NK-92 treated with Interleukin-12 subunit alpha and Interleukin-12 subunit beta, amount 100 ng/mL, for 24 hours (cell line): Measurements from ENCODE around the gene MRTFB.

Experiments used
- DNase-seq: peaks from one replicate; lab custom pipeline; 2025; lab: John Stamatoyannopoulos, UW

Gene MRTFB

GRCh38 chr16:14063618-14064581 lies 7.2 kb upstream of the MRTFB start:
- DNase-seq, result no peak

GRCh38 chr16:14069818-14070217 lies 1.3 kb upstream of the MRTFB start:
- no peak for DNase-seq

DNA sequence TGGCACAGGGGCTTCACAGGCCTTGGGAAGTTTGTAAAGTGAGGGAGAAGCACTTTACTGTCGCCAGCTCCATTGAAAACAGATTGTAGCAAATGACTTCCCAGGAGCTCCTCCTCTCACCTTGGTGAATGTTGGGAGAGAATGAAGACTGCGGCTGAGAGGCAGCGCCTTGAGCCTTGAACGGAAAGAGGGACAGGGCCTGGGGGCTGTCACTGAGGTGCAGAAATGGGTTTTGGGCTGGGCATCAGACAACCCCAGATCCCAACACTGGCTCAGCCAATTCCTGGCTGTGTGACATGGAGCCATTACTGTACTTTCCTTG lies 603 bp upstream of the MRTFB start:
- no peak for DNase-seq

GRCh38 chr16:14071576-14072271 lies 605 bp downstream of the MRTFB start:
- no peak for DNase-seq

DNA sequence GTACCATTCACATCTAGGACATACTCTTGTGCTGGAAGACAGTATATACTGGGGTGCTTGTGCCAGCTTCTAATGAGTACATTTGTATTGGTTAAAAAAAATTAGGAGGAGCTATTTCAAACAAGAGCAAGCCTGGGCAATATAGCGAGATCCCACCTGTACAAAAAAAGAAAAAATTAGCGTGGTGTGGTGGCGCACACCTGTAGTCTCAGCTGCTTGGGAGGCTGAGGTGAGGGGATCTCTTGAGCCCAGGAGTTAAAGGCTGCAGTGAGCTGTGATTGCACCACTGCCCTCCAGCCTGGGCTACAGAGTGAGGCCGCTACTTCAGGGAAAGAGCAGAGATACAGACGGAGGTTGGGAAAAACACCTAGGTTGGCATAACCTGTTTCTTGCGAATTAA lies 1.2 kb downstream of the MRTFB start:
- no peak for DNase-seq

DNA sequence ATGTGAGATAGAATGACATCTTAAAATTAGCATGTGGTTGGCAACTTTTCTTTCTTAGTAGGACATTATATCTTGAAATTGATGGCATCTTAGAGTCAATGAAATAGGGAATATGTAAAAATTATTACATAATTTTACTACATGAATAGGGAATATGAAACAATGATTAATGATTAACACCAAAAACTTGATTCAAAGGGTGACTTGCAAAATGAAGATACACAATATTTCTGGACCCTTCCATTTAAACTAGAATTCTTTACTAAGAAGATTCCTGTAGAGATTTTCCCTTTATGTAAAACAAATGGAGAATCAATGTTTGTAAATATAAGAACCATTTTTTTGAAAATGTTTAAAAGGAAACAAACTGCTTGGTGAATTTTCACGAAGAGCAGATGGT lies 3.4 kb downstream of the MRTFB start:
- no peak for DNase-seq

- no peak for DNase-seq
Observed at GRCh38 chr16:14077918-14078317, 6.8 kb downstream of the MRTFB start.

DNA sequence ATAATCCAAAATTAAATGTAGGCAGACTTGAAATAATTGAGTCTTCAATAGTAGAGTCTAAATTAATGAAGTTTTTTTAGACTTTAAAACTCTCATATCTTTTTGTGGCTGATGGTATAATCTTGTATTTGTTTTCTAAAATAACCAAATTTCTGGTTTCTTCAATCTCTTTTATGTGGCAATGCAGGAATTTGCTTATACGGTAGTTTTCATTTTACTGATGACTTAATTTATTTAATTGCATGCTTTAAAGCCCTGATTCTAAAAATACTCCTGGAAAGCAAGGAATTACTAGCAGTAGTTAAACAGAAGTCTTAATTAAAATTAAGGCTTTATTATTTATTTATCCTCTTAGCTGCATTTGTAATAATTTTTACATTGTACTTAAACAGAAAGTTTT lies 15.4 kb downstream of the MRTFB start:
- no peak for DNase-seq

DNA sequence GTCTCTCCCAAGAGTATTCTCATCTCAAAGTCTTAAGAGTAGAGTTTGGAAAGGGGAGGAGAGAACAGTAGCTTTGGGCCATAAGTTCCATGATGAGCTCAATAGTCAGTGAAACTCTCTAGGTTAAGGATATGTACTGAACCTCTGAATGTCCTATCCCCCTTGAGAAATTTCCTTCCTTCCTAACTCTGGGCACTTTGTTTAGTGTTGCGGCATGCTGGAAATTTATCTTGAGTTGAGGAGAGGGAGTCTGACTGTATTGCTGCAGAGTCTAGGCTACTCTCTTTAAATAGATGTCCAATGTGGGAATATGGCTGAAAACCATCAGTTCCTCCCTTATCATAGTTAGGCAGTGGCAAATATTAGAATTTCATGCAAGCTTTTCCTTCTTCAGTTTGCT lies 16.1 kb downstream of the MRTFB start:
- no peak for DNase-seq

GRCh38 chr16:14087590-14088154 lies 16.6 kb downstream of the MRTFB start:
- DNase-seq, result no peak

DNA sequence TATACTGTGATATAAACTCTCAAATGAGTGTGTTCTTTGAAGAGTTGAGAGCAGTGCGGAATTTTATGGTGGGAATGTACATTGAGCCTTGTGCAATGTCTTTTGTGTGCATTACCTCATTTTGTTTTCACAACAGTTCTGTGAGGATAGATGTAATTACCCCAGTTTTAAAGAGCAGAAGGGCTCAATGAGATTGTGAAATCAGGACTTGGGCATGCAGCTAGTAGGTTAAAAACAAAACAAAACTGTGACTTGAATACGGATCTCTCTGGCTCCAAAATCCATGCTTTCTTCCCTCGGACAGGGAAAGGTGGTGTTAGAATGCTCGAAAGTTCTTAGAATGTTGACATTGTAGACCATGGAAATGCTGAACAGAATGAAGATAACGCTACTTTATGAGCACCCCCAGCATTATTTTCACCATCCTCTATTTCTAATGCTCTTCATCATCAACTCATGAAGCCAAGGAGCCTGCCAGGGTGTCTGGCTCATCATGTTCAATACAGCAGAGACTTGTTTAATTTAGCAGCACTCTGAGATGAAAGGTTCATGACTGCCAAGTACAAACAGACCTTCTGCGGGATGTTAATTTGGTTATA lies 17.1 kb downstream of the MRTFB start:
- no peak for DNase-seq

- DNase-seq, result no peak
Observed at GRCh38 chr16:14089283-14089823, 18.2 kb downstream of the MRTFB start.

- DNase-seq, result no peak
Observed at GRCh38 chr16:14092561-14092960, 21.4 kb downstream of the MRTFB start.

DNA sequence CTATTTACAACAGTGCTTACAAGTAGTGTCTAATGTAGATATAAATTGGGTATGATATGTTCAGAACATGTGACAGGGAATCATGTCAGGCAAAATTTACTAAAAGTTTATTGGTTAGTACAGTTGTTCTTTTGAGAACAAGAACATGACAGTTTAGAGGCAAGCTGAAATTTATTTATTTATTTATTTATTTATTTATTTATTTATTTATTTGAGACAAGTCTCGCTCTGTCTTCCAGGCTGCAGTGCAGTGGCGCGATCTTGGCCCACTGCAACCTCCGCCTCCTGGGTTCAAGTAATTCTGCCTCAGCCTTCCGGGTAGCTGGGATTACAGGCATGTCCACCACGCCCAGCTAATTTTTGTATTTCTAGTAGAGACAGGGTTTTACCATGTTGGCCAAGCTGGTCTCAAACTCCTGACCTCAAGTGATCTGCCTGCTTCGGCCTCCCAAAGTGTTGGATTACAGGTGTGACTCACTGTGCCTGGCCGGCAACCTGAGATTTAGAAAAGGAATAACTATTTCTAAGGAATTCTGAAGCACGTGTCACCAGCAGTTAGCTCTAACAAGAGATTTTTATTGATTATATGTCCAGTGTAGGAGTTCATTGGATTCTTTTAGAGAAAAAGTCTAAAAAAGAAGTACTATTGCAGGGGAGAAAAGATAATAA lies 24.9 kb downstream of the MRTFB start:
- no peak for DNase-seq

GRCh38 chr16:14097182-14097959 lies 26.3 kb downstream of the MRTFB start:
- no peak for DNase-seq

DNA sequence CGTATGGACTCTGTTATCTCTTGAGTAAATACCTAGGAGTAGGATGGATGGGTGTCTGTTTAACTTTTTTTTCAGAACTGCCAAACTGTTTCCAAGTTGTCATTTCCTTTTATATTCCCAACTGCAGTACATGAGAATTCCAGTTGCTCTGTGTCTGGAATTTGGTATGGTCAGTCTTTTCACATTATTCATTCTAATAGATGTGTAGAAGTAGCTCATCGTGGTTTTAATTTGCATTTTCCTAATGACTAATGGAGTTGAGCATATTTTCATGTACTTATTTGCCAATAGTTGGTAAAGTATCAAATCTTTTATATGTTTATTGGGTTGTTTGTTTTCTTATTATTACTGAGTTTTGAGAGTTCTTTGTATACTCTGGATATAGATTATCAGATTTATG lies 27.0 kb downstream of the MRTFB start:
- DNase-seq, result no peak

GRCh38 chr16:14100825-14101224 lies 29.7 kb downstream of the MRTFB start:
- DNase-seq, result no peak

DNA sequence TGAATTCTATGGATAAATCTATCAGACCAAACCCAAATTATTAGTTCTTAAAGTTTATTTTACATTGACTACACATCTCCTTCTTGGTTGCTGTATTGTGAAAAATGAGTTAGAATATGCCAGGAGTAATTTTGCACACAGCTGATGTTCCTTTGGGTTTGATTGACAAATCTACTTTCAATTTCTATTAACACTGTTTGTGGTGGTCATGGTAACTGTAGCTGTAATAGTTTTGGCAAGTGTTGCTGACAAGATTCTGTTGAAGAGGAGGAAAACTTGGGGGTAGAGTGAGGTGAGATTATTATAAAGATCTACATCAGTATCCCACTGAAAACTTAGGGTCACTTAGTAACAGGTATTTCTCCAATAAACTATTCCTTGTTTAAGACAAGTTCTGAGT lies 30.3 kb downstream of the MRTFB start:
- DNase-seq, result no peak

DNA sequence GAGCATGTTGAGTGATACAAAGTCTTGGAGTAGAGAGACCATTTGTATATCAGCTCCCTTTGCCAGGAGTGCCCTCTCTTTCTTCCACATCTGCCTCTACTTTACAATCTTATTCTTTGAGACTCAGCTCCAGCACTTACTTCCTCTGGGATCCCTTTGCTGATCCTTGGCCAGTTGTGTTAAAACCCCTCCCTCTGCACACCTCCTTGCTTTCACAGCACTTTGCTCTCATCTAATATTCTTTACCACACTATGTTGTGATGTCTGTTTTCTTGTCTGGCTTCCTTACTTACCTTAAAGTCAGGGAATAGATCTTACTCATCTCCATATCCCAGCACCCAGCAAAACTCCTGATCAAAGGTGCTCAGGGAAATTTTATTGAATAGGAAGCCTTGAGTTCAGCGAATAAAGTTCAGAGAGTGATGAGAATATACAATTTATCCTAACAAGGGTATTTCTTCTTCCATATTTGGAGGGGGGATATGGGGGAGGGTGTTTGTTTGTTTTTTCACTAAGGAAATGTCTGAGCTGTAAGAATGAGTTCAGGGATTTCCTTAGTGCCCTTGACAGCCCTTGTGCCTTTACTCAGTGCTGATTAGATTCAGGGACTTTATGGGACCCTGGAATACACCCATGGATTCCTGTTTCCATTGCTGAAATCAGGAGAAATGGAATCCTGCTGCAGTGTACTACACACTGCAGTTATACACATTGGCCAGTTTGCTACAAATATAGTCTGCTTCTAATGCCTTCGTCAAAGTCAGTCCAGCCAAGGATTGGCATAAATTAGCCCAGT lies 32.0 kb downstream of the MRTFB start:
- no peak for DNase-seq

DNA sequence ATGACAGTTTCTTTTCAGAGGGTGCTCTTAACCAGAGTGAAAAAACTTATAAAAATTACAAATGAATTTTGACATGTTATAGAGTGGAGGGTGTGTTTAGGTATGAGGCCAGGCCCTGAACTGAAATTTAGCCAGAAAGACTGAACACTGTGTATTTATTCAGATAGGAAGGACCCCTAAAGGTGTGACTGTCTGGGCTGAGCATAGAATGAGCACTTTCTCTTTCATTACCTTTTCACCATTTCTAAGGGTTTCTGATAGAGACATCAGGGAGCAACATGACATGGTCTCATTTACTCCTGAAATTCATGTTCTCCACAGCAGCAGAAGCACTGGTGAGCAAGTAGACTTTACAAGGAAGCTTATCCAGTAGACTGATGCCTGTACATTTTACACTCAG lies 32.9 kb downstream of the MRTFB start:
- no peak for DNase-seq
